DOHH2 (cell line): Measurements from ENCODE around the gene CELF5.

Source experiments
- CTCF ChIP-seq: fragments of 200-600 bp; sonication (generic); IDR thresholded peaks from one replicate; pipeline ENCODE4 v1.5.1; 2014; ENCODE audit warnings: antibody characterized with exemption, mild to moderate bottlenecking, low read depth, low read length; ENCODE audit not compliant: poor library complexity, severe bottlenecking
- EZH2phosphoT487 ChIP-seq: fragments of 200-600 bp; sonication (generic); IDR thresholded peaks from 2 replicates; pipeline ENCODE4 v1.6.1; 2017; ENCODE audit warnings: borderline replicate concordance, mild to moderate bottlenecking, antibody characterized with exemption, low read length, moderate library complexity, mixed read lengths

DNA sequence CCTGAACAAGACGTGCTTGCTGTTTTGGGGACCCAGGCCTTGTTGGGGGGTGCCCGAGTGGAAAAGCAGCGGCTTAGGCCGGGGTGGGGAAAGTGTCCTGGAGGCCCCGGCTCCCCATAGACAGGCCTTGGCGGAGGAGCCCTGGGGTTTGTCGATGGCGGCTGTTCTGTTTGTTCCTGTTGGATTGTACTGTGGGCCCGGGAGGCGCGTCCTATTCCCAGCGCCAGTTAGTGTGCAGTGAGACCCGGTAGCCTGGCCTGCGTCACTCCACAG is 27.6 kb upstream of the CELF5 start:
- TF ChIP-seq CTCF (no peak), EZH2phosphoT487 (no peak)
